ENCODE results near the gene MRGPRF.

- TF ChIP-seq CTCF (conservative IDR thresholded peaks at IDR 0.05 in 1 of 2, IDR thresholded peaks at IDR 0.05 in 1 of 2; ENCODE audit: extremely low read depth in 1 of 2, insufficient read depth in 1 of 2, low read depth in 1 of 2, low read length in 2 of 2) (no peak), EZH2 (IDR thresholded peaks at IDR 0.05; ENCODE audit: borderline replicate concordance, low read length) (no peak)
Measured at GRCh38 chr11:69059429-69059828, 46.4 kb upstream of the MRGPRF start.
